HepG2 (cell line): Measurements from ENCODE around the gene ASB14. TPM values are rescaled to one million over a fixed set of nuclear protein-coding genes. Genes with fewer than 3 reads are reported as not detected.
A peak's percentile ranks its signal among the peaks of the same experiment; 100 is the strongest.

ENCODE experiments used
- ATAC-seq: fragments of 200-7000 bp; cut with Tn5 transposase; 3 replicates; pipeline ENCODE4 v1.9.1; 2020; ENCODE audit warnings: mild to moderate bottlenecking, moderate library complexity
- BruUV-seq: library from RNA; stranded (reverse); fragments of 400-500 nt; replicated peaks from 2 replicates; lab custom pipeline; 2021; lab: Mats Ljungman, UMichigan
- CTCF ChIA-PET: fragments of 300-600 bp; formaldehyde crosslinking; extraction: SDS; loops from one replicate; lab custom pipeline; 2021; ENCODE audit warnings: low total read pairs, inconsistent platforms, low intra/inter-chr PET ratio; lab: Yijun Ruan, JAX
- POLR2A ChIA-PET: fragments of 350-600 bp; sonication (Branson Sonifier 250); formaldehyde crosslinking; loops from one replicate; lab custom pipeline; 2020; ENCODE audit warnings: antibody characterized with exemption, inconsistent platforms; lab: Yijun Ruan, JAX
- DNase-seq: peaks from one replicate; pipeline ENCODE4 v3.0.0-alpha.2; 2015; ENCODE audit warnings: low spot score
- FAIRE-seq: peaks from 3 replicates; lab custom pipeline; 2011; peaks lifted over from hg19 to GRCh38; lab: Jason Lieb, UNC
- H2AFZ ChIP-seq: one replicate; pipeline ENCODE4 v1.6.1; 2011; ENCODE audit warnings: low read length, inconsistent platforms
- H3K27ac ChIP-seq: fragments of 300-600 bp; 3 replicates; pipeline ENCODE4 v1.8.0; 2011; ENCODE audit warnings: mixed run types, mild to moderate bottlenecking, mixed read lengths, low read length, inconsistent platforms; ENCODE audit not compliant: insufficient read depth; ENCODE audit errors: extremely low read length
- H3K27me3 ChIP-seq, 2 experiments: fragments of 200-600 bp in 1 of 2; 2 replicates in 1 of 2; 3 replicates in 1 of 2; pipeline versions ENCODE4 v1.6.0 to v1.8.0; 2011; ENCODE audit warnings: low read length in 2 of 2, mild to moderate bottlenecking in 2 of 2, moderate library complexity in 2 of 2, inconsistent platforms in 1 of 2; ENCODE audit not compliant: insufficient read depth in 2 of 2, control insufficient read depth in 1 of 2
- H3K36me3 ChIP-seq, 2 experiments: fragments of 200-600 bp in 1 of 2; replicated peaks in 1 of 2; 2 replicates in 1 of 2; 3 replicates in 1 of 2; pipeline versions ENCODE4 v1.5.1 to v1.8.0; 2011; ENCODE audit warnings: low read length in 2 of 2, inconsistent platforms in 1 of 2; ENCODE audit not compliant: insufficient read depth in 2 of 2, control insufficient read depth in 1 of 2
- H3K4me1 ChIP-seq: 2 replicates; pipeline ENCODE4 v1.5.1; 2012; ENCODE audit warnings: low read length, inconsistent platforms; ENCODE audit not compliant: insufficient read depth
- H3K4me2 ChIP-seq: 2 replicates; pipeline ENCODE4 v1.6.0; 2011; ENCODE audit warnings: low read depth, low read length, inconsistent platforms
- H3K4me3 ChIP-seq, 3 experiments: fragments of 200-600 bp in 1 of 3; sonication (generic), shearing (Covaris generic) in 1 of 3; replicated peaks in 1 of 3; 2 replicates each; pipeline ENCODE4 v1.5.1; 2011 to 2016; ENCODE audit warnings: low read length in 3 of 3, inconsistent platforms in 2 of 3, low read depth in 2 of 3, mild to moderate bottlenecking in 2 of 3, control low read depth in 1 of 3, mixed read lengths in 1 of 3; ENCODE audit not compliant: insufficient read depth in 1 of 3
- H3K79me2 ChIP-seq: one replicate; pipeline ENCODE4 v1.6.1; 2011; ENCODE audit warnings: low read length, inconsistent platforms; ENCODE audit not compliant: insufficient read depth
- H3K9ac ChIP-seq: 2 replicates; pipeline ENCODE4 v1.6.0; 2011; ENCODE audit warnings: mild to moderate bottlenecking, low read depth, low read length, inconsistent platforms; ENCODE audit not compliant: insufficient read depth
- H3K9me3 ChIP-seq: 2 replicates; pipeline ENCODE4 v1.5.1; 2012; ENCODE audit warnings: mild to moderate bottlenecking, low read length
- H4K20me1 ChIP-seq: 2 replicates; pipeline ENCODE4 v1.6.0; 2011; ENCODE audit warnings: inconsistent platforms, mild to moderate bottlenecking, low read length, moderate library complexity; ENCODE audit not compliant: insufficient read depth
- ARNT ChIP-seq: fragments of 450-650 bp; IDR thresholded peaks from 2 replicates; pipeline ENCODE4 v1.6.1; 2017
- CTCF ChIP-seq: sonication (generic); formaldehyde crosslinking; IDR thresholded peaks from 2 replicates; pipeline ENCODE4 v1.5.0; 2020; ENCODE audit warnings: mild to moderate bottlenecking, missing genetic modification reagents, moderate library complexity
- E2F1 ChIP-seq: sonication (generic); formaldehyde crosslinking; IDR thresholded peaks from 2 replicates; pipeline ENCODE4 v1.5.0; 2020; ENCODE audit warnings: missing genetic modification reagents
- NAIF1 ChIP-seq: sonication (generic); formaldehyde crosslinking; IDR thresholded peaks from 2 replicates; pipeline ENCODE4 v1.5.0; 2020; ENCODE audit warnings: mild to moderate bottlenecking, missing genetic modification reagents, borderline replicate concordance
- SMC3 ChIP-seq: IDR thresholded peaks from 2 replicates; pipeline ENCODE4 v1.6.1; 2011; ENCODE audit warnings: low read length, improper control_type of control experiment
- STAG1 ChIP-seq: sonication (generic); formaldehyde crosslinking; IDR thresholded peaks from 2 replicates; pipeline ENCODE4 v1.4.0; 2020; ENCODE audit warnings: missing genetic modification reagents
- THYN1 ChIP-seq: sonication (generic); formaldehyde crosslinking; IDR thresholded peaks from 2 replicates; pipeline ENCODE4 v1.8.1; 2023; ENCODE audit warnings: low read depth, mild to moderate bottlenecking, moderate library complexity, missing genetic modification reagents, borderline replicate concordance
- ZNF549 ChIP-seq: sonication (generic); formaldehyde crosslinking; IDR thresholded peaks from 2 replicates; pipeline ENCODE4 v1.5.0; 2020; ENCODE audit warnings: missing genetic modification reagents
- whole genome bisulfite sequencing: methylation state at CpG from one replicate; pipeline ENCODE4 v1.1.6; 2017; ENCODE audit warnings: low lambda C conversion rate; 5-methylcytosine and 5-hydroxymethylcytosine counted together
- in situ Hi-C: cut with HindIII; loops from 2 replicates; pipeline ENCODE4 v1.10.0; 2017; ENCODE audit warnings: low pct_unique_long_range_greater_than_20kb; ENCODE audit not compliant: extremely low pct_ligation_motif_present
- intact Hi-C: fragments of 100-400 bp; cut with micrococcal nuclease; formaldehyde crosslinking; loops from one replicate; pipeline ENCODE4 v1.10.0; 2022; ENCODE audit not compliant: unreplicated experiment
- polyA plus RNA-seq, 8 experiments: library from polyadenylated mRNA; depleted of rRNA in 3 of 8; stranded (reverse) in 7 of 8; unstranded in 1 of 8; fragments of >200 nt; fragmentation: Illumina TruSeq in 4 of 8; extraction: Trizol in 4 of 8; gene quantifications; 2 replicates each; pipeline versions ENCODE4 v1.2.1 to v1.2.3, GENCODE V29; 2011 to 2016; ENCODE audit warnings: low read depth in 4 of 8, missing spikeins in 1 of 8, mixed read lengths in 1 of 8; ENCODE audit not compliant: insufficient read depth in 1 of 8
- total RNA-seq, 5 experiments: library from RNA; depleted of rRNA; stranded (reverse); fragments of >200 nt; fragmentation: Illumina TruSeq; extraction: Trizol; gene quantifications; 2 replicates each; pipeline ENCODE4 v1.2.3, GENCODE V29; 2016; ENCODE audit warnings: low read depth in 1 of 5

The ASB14 gene
- total and polyA plus RNA-seq, 2 of the 13 experiments (the other 11 are each of a cell fraction or from before 2014, with no cell fraction given): not detected

GRCh38 chr3:57224856-57225255, 67.6 kb downstream of the ASB14 start (continued):
- TF ChIP-seq E2F1 (no peak), ZNF549 (no peak), THYN1 (no peak), ARNT (no peak)
- TF ChIP-seq, all 625 proteins: peak for 0

GRCh38 chr3:57221883-57222282, 70.6 kb downstream of the ASB14 start:
- Histone ChIP-seq H3K9ac (no peak overlapping the region), H3K4me1 (peaks cover 12% of the 10 kb centered on the region), H3K4me3 (no peak overlapping the region), H3K4me2 (no peak overlapping the region), H4K20me1 (no peaks in the 10 kb centered on the region; the same call in 1 of the 2 replicates), H3K27me3 (no peaks in the 10 kb centered on the region), H3K36me3 (no peaks in the 10 kb centered on the region), H3K9me3 (no peaks in the 10 kb centered on the region), H2AFZ (no peak overlapping the region), H3K79me2 (no peaks in the 10 kb centered on the region), H3K27ac (no peak overlapping the region)
- no TSS peak for BruUV-seq
- DNase-seq (peak; percentile 20), FAIRE-seq (no peak), ATAC-seq (peak; percentile 49; the same call in 2 of the 3 replicates)
- ChIA-PET POLR2A (no interaction called here), CTCF (interaction anchor here (0.7 to 1.8 kb wide), 4 partner anchors 42 to 122 kb away, joined by 3 to 9 read pairs (median 4); no protein-coding TSS in a partner anchor)
- in situ Hi-C loops: loop anchor here (5.0 to 10.0 kb wide), 2 partner anchors 120 to 227 kb away; no protein-coding TSS in a partner anchor
- WGBS: 25% methylated on average over 2 of the region's 2 CpGs
- no peak for TF ChIP-seq NAIF1
- peak; percentile 59 for TF ChIP-seq CTCF (CRISPR knock-in tag)
- TF ChIP-seq STAG1: peak; percentile 67
- TF ChIP-seq SMC3: peak; percentile 27; the same call in 1 of the 2 replicates
- intact Hi-C loops: loop anchor here (1.0 to 10.0 kb wide), 3 partner anchors 52 to 217 kb away; no protein-coding TSS in a partner anchor

Other genes starting within 250 kb of the ASB14 start
- 0.09 TPM in 1 of 2 replicates, not detected in the other for gene SPATA12, start 232.0 kb downstream of the ASB14 start, total RNA-seq (2016; rRNA removed; fragmentation: Illumina TruSeq; extraction: Trizol)
- gene SPATA12, start 232.0 kb downstream of the ASB14 start, polyA plus RNA-seq (2011; rRNA removed): 0.16 and 0.25 TPM in 2 replicates
- gene IL17RD, start 127.3 kb downstream of the ASB14 start, total RNA-seq (2016; rRNA removed; fragmentation: Illumina TruSeq; extraction: Trizol): 0.20 and 0.31 TPM in 2 replicates
- 0.28 and 0.37 TPM in 2 replicates for gene IL17RD, start 127.3 kb downstream of the ASB14 start, polyA plus RNA-seq (2011; rRNA removed)
- gene HESX1, start 92.7 kb downstream of the ASB14 start, total RNA-seq (2016; rRNA removed; fragmentation: Illumina TruSeq; extraction: Trizol): 0.75 and 0.97 TPM in 2 replicates
- 0.57 and 0.94 TPM in 2 replicates for gene HESX1, start 92.7 kb downstream of the ASB14 start, polyA plus RNA-seq (2011; rRNA removed)
- gene APPL1, start 65.0 kb downstream of the ASB14 start, total RNA-seq (2016; rRNA removed; fragmentation: Illumina TruSeq; extraction: Trizol): 29.0 and 47.9 TPM in 2 replicates
- 11.2 and 14.3 TPM in 2 replicates for gene APPL1, start 65.0 kb downstream of the ASB14 start, polyA plus RNA-seq (2011; rRNA removed)